Endothelial cell of umbilical vein (primary cell): Measurements from ENCODE around the gene SLC22A7. TPM values are rescaled to one million over a fixed set of nuclear protein-coding genes. Genes with fewer than 3 reads are reported as not detected.

Source experiments
- polyA plus RNA-seq, 4 experiments: library from polyadenylated mRNA; depleted of rRNA in 3 of 4; stranded (reverse) in 3 of 4; unstranded in 1 of 4; fragments of >200 nt; gene quantifications; 2 replicates each; pipeline versions ENCODE4 v1.2.1 to v1.2.3, GENCODE V29; 2011 to 2012; ENCODE audit warnings: missing spikeins in 1 of 4
- small RNA-seq: library from RNA; depleted of rRNA; stranded (forward); fragments of <200 nt; gene quantifications from one replicate; pipeline ENCODE3, GENCODE V24; 2012; ENCODE audit warnings: low replicate concordance, low read depth; ENCODE audit not compliant: insufficient read depth, insufficient read length
- total RNA-seq: library from RNA; stranded (reverse); gene quantifications from 2 replicates; pipeline ENCODE4 v1.2.3, GENCODE V29; 2021

The SLC22A7 gene
- total and polyA plus RNA-seq, 2 donors (not counting 3 experiments of a cell fraction or from before 2014, with no cell fraction given): not detected

Small RNAs within 50 kb of the gene (small RNA-seq; reads per million reads assigned to genes)
- not detected for gene RPL12P47

Other genes with a start within 250 kb of the SLC22A7 start
- gene CUL7, start 244.4 kb upstream of the SLC22A7 start, total RNA-seq: 29.4 and 29.7 TPM in 2 replicates
- 33.7 and 35.4 TPM in 2 replicates for gene CUL7, start 244.4 kb upstream of the SLC22A7 start, polyA plus RNA-seq
- 59.7 and 63.6 TPM in 2 replicates for gene MRPL2, start 238.8 kb upstream of the SLC22A7 start, total RNA-seq
- gene MRPL2, start 238.8 kb upstream of the SLC22A7 start, polyA plus RNA-seq: 37.6 and 43.1 TPM in 2 replicates
- gene KLC4, start 238.6 kb upstream of the SLC22A7 start, total RNA-seq: 26.8 and 26.9 TPM in 2 replicates
- gene KLC4, start 238.6 kb upstream of the SLC22A7 start, polyA plus RNA-seq: 17.4 and 17.7 TPM in 2 replicates
- gene PTK7, start 221.9 kb upstream of the SLC22A7 start, total RNA-seq: 65.3 and 65.6 TPM in 2 replicates
- 41.9 and 44.6 TPM in 2 replicates for gene PTK7, start 221.9 kb upstream of the SLC22A7 start, polyA plus RNA-seq
- gene SRF, start 127.0 kb upstream of the SLC22A7 start, total RNA-seq: 34.4 and 36.2 TPM in 2 replicates
- gene SRF, start 127.0 kb upstream of the SLC22A7 start, polyA plus RNA-seq: 55.8 and 61.5 TPM in 2 replicates
- gene CUL9, start 116.1 kb upstream of the SLC22A7 start, total RNA-seq: 43.9 and 46.0 TPM in 2 replicates
- gene CUL9, start 116.1 kb upstream of the SLC22A7 start, polyA plus RNA-seq: 36.5 and 38.7 TPM in 2 replicates
- 34.3 and 37.7 TPM in 2 replicates for gene DNPH1, start 68.8 kb upstream of the SLC22A7 start, total RNA-seq
- 120 and 131 TPM in 2 replicates for gene DNPH1, start 68.8 kb upstream of the SLC22A7 start, polyA plus RNA-seq
- 0.12 TPM in 1 of 2 replicates, not detected in the other for gene TTBK1, start 54.8 kb upstream of the SLC22A7 start, total RNA-seq
- 0.06 TPM in 2 replicates for gene TTBK1, start 54.8 kb upstream of the SLC22A7 start, polyA plus RNA-seq
- not detected in 2 replicates for gene CRIP3, start 10.6 kb downstream of the SLC22A7 start, total RNA-seq
- not detected in 2 replicates for gene CRIP3, start 10.6 kb downstream of the SLC22A7 start, polyA plus RNA-seq
- 13.0 and 13.6 TPM in 2 replicates for gene ZNF318, start 71.4 kb downstream of the SLC22A7 start, total RNA-seq
- 7.1 and 7.8 TPM in 2 replicates for gene ZNF318, start 71.4 kb downstream of the SLC22A7 start, polyA plus RNA-seq
- 34.8 and 37.9 TPM in 2 replicates for gene ABCC10, start 129.3 kb downstream of the SLC22A7 start, total RNA-seq
- 29.2 and 32.9 TPM in 2 replicates for gene ABCC10, start 129.3 kb downstream of the SLC22A7 start, polyA plus RNA-seq
- gene DLK2, start 157.3 kb downstream of the SLC22A7 start, total RNA-seq: not detected in 2 replicates
- gene DLK2, start 157.3 kb downstream of the SLC22A7 start, polyA plus RNA-seq: 0.36 and 0.38 TPM in 2 replicates
- gene TJAP1, start 179.3 kb downstream of the SLC22A7 start, total RNA-seq: 31.8 and 33.1 TPM in 2 replicates
- gene TJAP1, start 179.3 kb downstream of the SLC22A7 start, polyA plus RNA-seq: 28.4 and 29.9 TPM in 2 replicates
- 0.25 and 0.58 TPM in 2 replicates for gene LRRC73, start 212.1 kb downstream of the SLC22A7 start, total RNA-seq
- gene LRRC73, start 212.1 kb downstream of the SLC22A7 start, polyA plus RNA-seq: 0.11 and 0.14 TPM in 2 replicates
- 117 and 119 TPM in 2 replicates for gene YIPF3, start 218.7 kb downstream of the SLC22A7 start, total RNA-seq
- gene YIPF3, start 218.7 kb downstream of the SLC22A7 start, polyA plus RNA-seq: 470 and 561 TPM in 2 replicates
- gene POLR1C, start 218.8 kb downstream of the SLC22A7 start, total RNA-seq: 40.6 and 46.0 TPM in 2 replicates
- 34.7 and 39.8 TPM in 2 replicates for gene POLR1C, start 218.8 kb downstream of the SLC22A7 start, polyA plus RNA-seq